Measurements from ENCODE around the gene RINL. TPM values are rescaled to one million over a fixed set of nuclear protein-coding genes. Genes with fewer than 3 reads are reported as not detected.

Gene RINL
- total RNA-seq, 1 donor from 2014 or later, result 2.6 TPM

DNA sequence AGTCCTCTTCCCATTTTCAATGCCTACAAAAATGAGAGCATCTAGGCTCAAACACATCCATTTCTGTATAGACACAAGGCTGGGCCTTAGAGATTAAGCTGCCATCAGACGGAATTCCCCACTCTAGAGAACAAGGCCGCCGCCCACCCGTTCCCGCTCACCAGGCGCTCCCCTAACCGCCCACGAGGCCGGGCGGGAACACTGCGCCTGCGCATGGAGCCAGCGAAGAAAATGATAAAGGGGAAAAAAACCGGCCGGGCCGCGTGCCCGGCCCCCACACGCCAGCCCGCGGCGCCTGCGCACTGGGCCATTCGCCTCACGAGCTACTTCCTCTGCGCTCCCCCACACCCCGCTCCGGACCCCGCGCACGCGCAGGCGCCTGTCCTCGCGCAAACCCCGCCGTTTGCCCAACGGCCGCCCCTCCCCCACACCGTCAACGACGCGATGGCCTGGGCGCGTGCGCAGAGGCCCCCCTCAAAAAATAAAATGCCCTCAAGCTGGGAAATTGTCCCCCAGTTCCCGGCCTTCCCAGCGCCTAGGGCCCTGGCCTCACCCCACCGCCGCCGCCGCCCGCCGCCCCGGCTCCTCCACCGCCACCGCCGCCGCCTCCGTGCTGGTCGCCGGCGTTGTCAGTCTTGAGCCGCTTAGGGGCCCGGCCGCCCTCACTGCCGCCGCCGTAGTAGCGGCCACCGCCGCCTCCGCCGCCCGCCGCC, 28.8 kb downstream of the RINL start:
- peaks cover 29% of the 10 kb centered on the region for H3K4me1 Mint-ChIP-seq (ENCODE audit: low read depth)
- H3K4me3 Mint-ChIP-seq (ENCODE audit: low read depth), result peak overlapping the region; percentile 92
- no peaks in the 10 kb centered on the region for H3K27me3 Mint-ChIP-seq
- no peak for TF ChIP-seq CTCF (IDR thresholded peaks at IDR 0.05; ENCODE audit: unreplicated experiment)
- peak overlapping the region; percentile 99 for H3K27ac Mint-ChIP-seq
- peaks cover 19% of the 10 kb centered on the region for H3K36me3 Mint-ChIP-seq (ENCODE audit: insufficient read depth)
- no peaks in the 10 kb centered on the region for H3K9me3 Mint-ChIP-seq (ENCODE audit: low read depth)
- peak; percentile 96 for DNase-seq (ENCODE audit: low spot score, unreplicated experiment)

GRCh38 chr19:38848299-38849146, 29.6 kb downstream of the RINL start:
- H3K4me3 Mint-ChIP-seq (ENCODE audit: low read depth), result peak overlapping the region; percentile 92

DNA sequence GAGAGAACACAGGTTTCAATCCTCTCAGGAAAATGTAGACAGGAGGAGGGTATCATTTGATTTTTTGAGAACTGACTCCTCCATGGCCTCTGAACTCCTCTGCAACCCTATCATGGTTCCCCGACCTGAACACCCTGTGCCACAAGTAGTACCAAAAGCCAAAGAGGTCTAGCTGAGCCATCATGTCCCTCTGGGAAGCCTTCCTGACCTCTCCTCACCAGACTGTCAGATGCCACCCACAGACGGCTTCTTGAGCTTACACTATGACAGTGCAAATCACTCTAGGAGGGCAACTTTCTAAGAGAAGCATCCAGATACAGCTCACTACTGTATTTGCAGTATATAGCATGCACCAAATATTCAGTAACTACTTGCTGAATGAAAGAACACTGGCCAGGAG, 32.0 kb downstream of the RINL start:
- Mint-ChIP-seq H3K4me3 (ENCODE audit: low read depth) (no peak overlapping the region), H3K36me3 (ENCODE audit: insufficient read depth) (peaks cover 38% of the 10 kb centered on the region), H3K27ac (peak overlapping the region; percentile 76), H3K9me3 (ENCODE audit: low read depth) (no peaks in the 10 kb centered on the region), H3K27me3 (no peaks in the 10 kb centered on the region), H3K4me1 (ENCODE audit: low read depth) (peaks cover 20% of the 10 kb centered on the region)
- TF ChIP-seq CTCF (IDR thresholded peaks at IDR 0.05; ENCODE audit: unreplicated experiment), result no peak
- no peak for DNase-seq (ENCODE audit: low spot score, unreplicated experiment)

More at GRCh38 chr19:38848299-38849146, 29.6 kb downstream of the RINL start:
- TF ChIP-seq CTCF (IDR thresholded peaks at IDR 0.05; ENCODE audit: unreplicated experiment), result no peak
- Mint-ChIP-seq H3K36me3 (ENCODE audit: insufficient read depth) (peaks cover 24% of the 10 kb centered on the region), H3K9me3 (ENCODE audit: low read depth) (no peaks in the 10 kb centered on the region), H3K27me3 (no peaks in the 10 kb centered on the region), H3K4me1 (ENCODE audit: low read depth) (peaks cover 29% of the 10 kb centered on the region), H3K27ac (peak overlapping the region; percentile 99)
- DNase-seq (ENCODE audit: low spot score, unreplicated experiment), result no peak

- Mint-ChIP-seq H3K4me3 (ENCODE audit: low read depth) (no peak overlapping the region), H3K27me3 (no peaks in the 10 kb centered on the region), H3K36me3 (ENCODE audit: insufficient read depth) (peaks cover 43% of the 10 kb centered on the region), H3K4me1 (ENCODE audit: low read depth) (peaks cover 15% of the 10 kb centered on the region), H3K9me3 (ENCODE audit: low read depth) (no peaks in the 10 kb centered on the region), H3K27ac (no peak overlapping the region)
- TF ChIP-seq CTCF (IDR thresholded peaks at IDR 0.05; ENCODE audit: unreplicated experiment), result no peak
- no peak for DNase-seq (ENCODE audit: low spot score, unreplicated experiment)
These were observed 32.6 kb downstream of the RINL start for GRCh38 chr19:38845374-38846024.

- Mint-ChIP-seq H3K4me3 (ENCODE audit: low read depth) (no peak overlapping the region), H3K27me3 (no peaks in the 10 kb centered on the region), H3K27ac (peak overlapping the region; percentile 71), H3K9me3 (ENCODE audit: low read depth) (no peaks in the 10 kb centered on the region), H3K4me1 (ENCODE audit: low read depth) (peaks cover 15% of the 10 kb centered on the region), H3K36me3 (ENCODE audit: insufficient read depth) (peaks cover 47% of the 10 kb centered on the region)
- no peak for TF ChIP-seq CTCF (IDR thresholded peaks at IDR 0.05; ENCODE audit: unreplicated experiment)
- DNase-seq (ENCODE audit: low spot score, unreplicated experiment), result no peak
These were observed 33.9 kb downstream of the RINL start for GRCh38 chr19:38844093-38844686.
